K562 (cell line): ENCODE data around the gene C4orf36. TPM values are rescaled to one million over a fixed set of nuclear protein-coding genes. Genes with fewer than 3 reads are reported as not detected.

Experiments used
- ATAC-seq: fragments of 200-7000 bp; cut with Tn5 transposase; 3 replicates; pipeline ENCODE4 v1.9.1; 2020; ENCODE audit warnings: moderate library complexity
- BruUV-seq: library from RNA; stranded (reverse); fragments of 400-500 nt; replicated peaks from 2 replicates; lab custom pipeline; 2021; lab: Mats Ljungman, UMichigan
- CTCF ChIA-PET: fragments of 300-600 bp; formaldehyde crosslinking; extraction: SDS; loops from one replicate; lab custom pipeline; 2021; ENCODE audit warnings: low intra/inter-chr PET ratio; lab: Yijun Ruan, JAX
- POLR2A ChIA-PET: fragments of 300-600, 350-650 bp; sonication (Branson Sonifier 250); formaldehyde crosslinking; extraction: SDS; loops from one replicate; lab custom pipeline; 2021; ENCODE audit warnings: antibody characterized with exemption, inconsistent platforms; lab: Yijun Ruan, JAX
- DNase-seq, 4 experiments: peaks; one replicate each; pipeline versions ENCODE4 v3.0.0 to v3.0.0-alpha.2; 2011 to 2018; ENCODE audit warnings: low spot score in 3 of 4, mixed read lengths in 3 of 4; ENCODE audit errors: extremely low read depth in 1 of 4
- FAIRE-seq: peaks from 2 replicates; lab custom pipeline; 2011; peaks lifted over from hg19 to GRCh38; lab: Jason Lieb, UNC
- H2AFZ ChIP-seq: 2 replicates; pipeline ENCODE4 v1.6.0; 2011; ENCODE audit warnings: low read depth, low read length, control low read depth, inconsistent platforms
- H3K27ac ChIP-seq: fragments of 200-600 bp; 3 replicates; pipeline ENCODE4 v1.8.0; 2011; ENCODE audit warnings: low read depth, mild to moderate bottlenecking, control low read depth, inconsistent platforms, low read length, moderate library complexity, mixed read lengths; ENCODE audit errors: extremely low read depth
- H3K27me3 ChIP-seq, 2 experiments: fragments of 300-600 bp in 1 of 2; 2 replicates in 1 of 2; 3 replicates in 1 of 2; pipeline versions ENCODE4 v1.6.0 to v1.8.0; 2011; ENCODE audit warnings: inconsistent platforms in 2 of 2, low read length in 2 of 2, mild to moderate bottlenecking in 1 of 2, mixed read lengths in 1 of 2, moderate library complexity in 1 of 2; ENCODE audit not compliant: control insufficient read depth in 2 of 2, insufficient read depth in 2 of 2
- H3K36me3 ChIP-seq: fragments of 300-600 bp; 3 replicates; pipeline ENCODE4 v1.8.0; 2011; ENCODE audit warnings: mild to moderate bottlenecking, low read length, inconsistent platforms; ENCODE audit not compliant: control insufficient read depth, insufficient read depth
- H3K4me1 ChIP-seq, 2 experiments: fragments of 200-600 bp in 1 of 2; replicated peaks in 1 of 2; 2 replicates in 1 of 2; 3 replicates in 1 of 2; pipeline versions ENCODE4 v1.5.1 to v1.8.0; 2011; ENCODE audit warnings: inconsistent platforms in 2 of 2, low read length in 2 of 2, mild to moderate bottlenecking in 1 of 2, mixed read lengths in 1 of 2, moderate library complexity in 1 of 2; ENCODE audit not compliant: control insufficient read depth in 2 of 2, insufficient read depth in 2 of 2
- H3K4me2 ChIP-seq: 2 replicates; pipeline ENCODE4 v1.6.1; 2011; ENCODE audit warnings: low read length, control low read depth, inconsistent platforms, mixed read lengths; ENCODE audit not compliant: insufficient read depth
- H3K4me3 ChIP-seq: fragments of 200-600 bp; sonication (generic), shearing (Covaris generic); 2 replicates; pipeline ENCODE4 v1.5.1; 2016; ENCODE audit warnings: control low read depth, inconsistent platforms
- H3K79me2 ChIP-seq: fragments of 200-600 bp; 3 replicates; pipeline ENCODE4 v1.8.0; 2011; ENCODE audit warnings: low read length, inconsistent platforms; ENCODE audit not compliant: control insufficient read depth, insufficient read depth
- H3K9ac ChIP-seq, 2 experiments: 2 replicates each; pipeline versions ENCODE4 v1.6.0 to v1.6.1; 2011; ENCODE audit warnings: low read depth in 2 of 2, low read length in 2 of 2, control low read depth in 1 of 2, inconsistent platforms in 1 of 2, mild to moderate bottlenecking in 1 of 2, mixed read lengths in 1 of 2; ENCODE audit not compliant: insufficient read depth in 1 of 2
- H3K9me1 ChIP-seq: one replicate; pipeline ENCODE4 v1.6.0; 2011; ENCODE audit warnings: inconsistent platforms, mild to moderate bottlenecking, low read length, moderate library complexity; ENCODE audit not compliant: control insufficient read depth, insufficient read depth
- H3K9me3 ChIP-seq: replicated peaks from 2 replicates; pipeline ENCODE4 v1.5.1; 2011; ENCODE audit warnings: low read depth, low read length, inconsistent platforms; ENCODE audit not compliant: control insufficient read depth, insufficient read depth
- H4K20me1 ChIP-seq: replicated peaks from 2 replicates; pipeline ENCODE4 v1.6.1; 2011; ENCODE audit warnings: low read length, inconsistent platforms, mixed read lengths; ENCODE audit not compliant: control insufficient read depth, insufficient read depth
- BACH1 ChIP-seq: fragments of 200-800 bp; sonication (Bioruptor generic); IDR thresholded peaks from 2 replicates; pipeline ENCODE4 v1.6.1; 2016; ENCODE audit warnings: missing genetic modification characterization, missing compliant biosample characterization
- BHLHE40 ChIP-seq: IDR thresholded peaks from 2 replicates; pipeline ENCODE4 v1.6.1; 2011; ENCODE audit warnings: low read length, improper control_type of control experiment
- BMI1 ChIP-seq: fragments of 150-350 bp; IDR thresholded peaks from 2 replicates; pipeline ENCODE4 v1.6.1; 2014; ENCODE audit warnings: low read length
- DACH1 ChIP-seq: fragments of 450-650 bp; IDR thresholded peaks from 2 replicates; pipeline ENCODE4 v1.6.1; 2018; ENCODE audit not compliant: partially characterized antibody
- ETS2 ChIP-seq: IDR thresholded peaks from 2 replicates; pipeline ENCODE4 v1.6.1; 2016; ENCODE audit warnings: borderline replicate concordance, missing genetic modification characterization, mild to moderate bottlenecking, moderate library complexity, missing compliant biosample characterization; ENCODE audit not compliant: poor library complexity, severe bottlenecking
- FOSL1 ChIP-seq: fragments of 200-800 bp; sonication (Bioruptor generic); conservative IDR thresholded peaks from 2 replicates; pipeline ENCODE4 v1.6.1; 2016; ENCODE audit warnings: missing genetic modification characterization, missing compliant biosample characterization
- GTF2F1 ChIP-seq: IDR thresholded peaks from 2 replicates; pipeline ENCODE4 v1.6.1; 2011; ENCODE audit warnings: low read depth, low read length, improper control_type of control experiment
- HDAC3 ChIP-seq: fragments of 450-650 bp; IDR thresholded peaks from 2 replicates; pipeline ENCODE4 v1.6.1; 2018; ENCODE audit warnings: borderline replicate concordance, mild to moderate bottlenecking, moderate library complexity; ENCODE audit not compliant: partially characterized antibody
- KAT7 ChIP-seq: sonication (generic); formaldehyde crosslinking; IDR thresholded peaks from 2 replicates; pipeline ENCODE4 v1.8.0; 2022; ENCODE audit warnings: missing genetic modification reagents, mild to moderate bottlenecking, borderline replicate concordance
- NR2C2 ChIP-seq, 2 experiments: fragments of 200-800 bp in 1 of 2; sonication (Bioruptor generic) in 1 of 2; sonication (generic) in 1 of 2; formaldehyde crosslinking in 1 of 2; IDR thresholded peaks; 2 replicates each; pipeline versions ENCODE4 v1.6.1 to v1.8.0; 2016 to 2022; ENCODE audit warnings: mild to moderate bottlenecking in 1 of 2, missing compliant biosample characterization in 1 of 2, missing genetic modification characterization in 1 of 2, missing genetic modification reagents in 1 of 2
- SREBF2 ChIP-seq: sonication (generic); formaldehyde crosslinking; IDR thresholded peaks from 2 replicates; pipeline ENCODE4 v1.4.0; 2020; ENCODE audit warnings: mild to moderate bottlenecking, missing genetic modification reagents
- ZFP30 ChIP-seq: fragments of 250-450 bp; sonication (Bioruptor Pico); IDR thresholded peaks from 2 replicates; pipeline ENCODE4 v1.8.0; 2022; ENCODE audit warnings: moderate library complexity, mild to moderate bottlenecking, inconsistent platforms, borderline replicate concordance
- ZNF282 ChIP-seq: sonication (generic); formaldehyde crosslinking; IDR thresholded peaks from 2 replicates; pipeline ENCODE4 v1.8.1; 2023; ENCODE audit warnings: missing genetic modification reagents
- ZNF431 ChIP-seq: sonication (generic); formaldehyde crosslinking; IDR thresholded peaks from 2 replicates; pipeline ENCODE4 v1.8.0; 2022; ENCODE audit warnings: mild to moderate bottlenecking, missing genetic modification reagents
- ZNF57 ChIP-seq: fragments of 450-650 bp; formaldehyde crosslinking; IDR thresholded peaks from 2 replicates; pipeline ENCODE4 v1.4.0; 2020; ENCODE audit warnings: mild to moderate bottlenecking, moderate library complexity
- WGBS: fragments of 100-300 bp; shearing (Covaris generic); methylation state at CpG from one replicate; pipeline ENCODE4 v1.1.6; 2016; ENCODE audit warnings: low coverage, mixed read lengths; ENCODE audit not compliant: insufficient coverage; ENCODE audit errors: missing lambda C conversion rate; 5-methylcytosine and 5-hydroxymethylcytosine counted together
- in situ Hi-C: fragments of 300-500 bp; cut with MboI; formaldehyde crosslinking; loops from 4 replicates; pipeline ENCODE4 v1.15.0; 2018; ENCODE audit warnings: inconsistent platforms, mixed read lengths
- intact Hi-C: fragments of 100-400 bp; cut with micrococcal nuclease; formaldehyde crosslinking; loops from 2 replicates; pipeline ENCODE4 v1.14.2; 2022
- polyA plus RNA-seq, 8 experiments: library from polyadenylated mRNA; depleted of rRNA in 4 of 8; stranded (reverse) in 5 of 8; unstranded in 3 of 8; fragments of >200 nt; fragmentation: Nextera tagmentation in 2 of 8; fragmentation: Illumina TruSeq in 1 of 8; extraction: Ambion mirVana in 2 of 8; extraction: Trizol in 1 of 8; gene quantifications; 2 replicates each; pipeline versions ENCODE4 v1.2.1 to v1.2.3, GENCODE V29; 2011 to 2014; ENCODE audit warnings: inconsistent platforms in 1 of 8, missing spikeins in 1 of 8
- total RNA-seq, 7 experiments: library from RNA; depleted of rRNA in 6 of 7; stranded (reverse); fragments of >200 nt in 6 of 7; fragmentation: Illumina TruSeq in 2 of 7; extraction: Trizol in 2 of 7; gene quantifications; 2 replicates each; pipeline versions ENCODE4 v1.2.1 to v1.2.3, GENCODE V29; 2011 to 2021; ENCODE audit warnings: low replicate concordance in 1 of 7
- TF ChIP-seq, protein P1 (sequence below): fragments of 250-450 bp; sonication (Bioruptor Pico); IDR thresholded peaks from 2 replicates; pipeline ENCODE4 v1.5.0; 2021

Gene C4orf36
- total and polyA plus RNA-seq, 9 of the 15 experiments (the other 6 are each of a cell fraction or from before 2014, with no cell fraction given), result 0.14 to 0.45 (median 0.20) TPM; not detected in 5

DNA sequence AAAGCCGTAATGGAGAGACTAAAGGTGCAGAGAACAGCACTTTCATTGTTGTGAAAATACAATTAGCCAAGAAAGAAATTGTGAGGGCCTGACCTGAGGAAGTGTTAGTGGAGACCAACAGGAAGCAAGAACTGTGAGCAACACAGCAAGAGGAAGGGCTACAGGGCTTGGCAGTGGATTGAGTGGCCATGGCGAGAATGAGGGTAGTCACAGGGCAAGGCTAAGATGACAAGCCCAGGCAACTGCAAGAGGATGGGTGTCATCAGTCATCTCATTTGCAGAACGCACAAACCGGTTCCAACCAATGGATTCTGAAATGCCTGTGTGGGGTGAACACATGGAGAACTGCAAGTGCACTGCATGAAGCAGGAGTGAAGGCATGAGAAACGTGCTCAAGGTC lies 46.6 kb downstream of the C4orf36 start:
- H3K4me1 ChIP-seq, result no peaks in the 10 kb centered on the region
- no peak overlapping the region for H2AFZ ChIP-seq
- no peak overlapping the region for H3K4me2 ChIP-seq
- H3K9me1 ChIP-seq, result peaks cover 3% of the 10 kb centered on the region
- no TSS peak for BruUV-seq
- FAIRE-seq (no peak), ATAC-seq (no peak), DNase-seq (no peak)
- no peak overlapping the region for H3K9ac ChIP-seq
- intact Hi-C loops (no loop called here), in situ Hi-C loops (no loop called here)
- H3K9me3 ChIP-seq, result no peaks in the 10 kb centered on the region
- ChIA-PET POLR2A (no interaction called here), CTCF (no interaction called here)
- no peak overlapping the region for H3K4me3 ChIP-seq
- WGBS, result 0% methylated on average over 5 of the region's 5 CpGs
- H4K20me1 ChIP-seq, result no peaks in the 10 kb centered on the region
- H3K36me3 ChIP-seq, result no peaks in the 10 kb centered on the region
- no peak overlapping the region for H3K27ac ChIP-seq
- no peaks in the 10 kb centered on the region for H3K79me2 ChIP-seq
- no peak for TF ChIP-seq ETS2 (tag)
- TF ChIP-seq NR2C2 (CRISPR knock-in tag; IDR thresholded peaks at IDR 0.05), result no peak
- no peak for TF ChIP-seq NR2C2 (tag; IDR thresholded peaks at IDR 0.05)
- H3K27me3 ChIP-seq, result peaks cover 8 to 15% of the 10 kb centered on the region in 2 experiments; a peak in 4 of 5 replicates

GRCh38 chr4:86841309-86841708 lies 50.9 kb downstream of the C4orf36 start:
- Histone ChIP-seq H3K36me3 (no peaks in the 10 kb centered on the region), H4K20me1 (no peaks in the 10 kb centered on the region), H3K79me2 (no peaks in the 10 kb centered on the region), H3K4me1 (no peaks in the 10 kb centered on the region), H3K9me3 (no peaks in the 10 kb centered on the region), H3K4me2 (no peak overlapping the region), H3K9me1 (no peaks in the 10 kb centered on the region), H3K27me3 (peaks cover 3 to 5% of the 10 kb centered on the region in 2 experiments; a peak in 3 of 5 replicates), H3K4me3 (no peak overlapping the region), H3K27ac (no peak overlapping the region), H3K9ac (no peak overlapping the region), H2AFZ (no peak overlapping the region)
- 0% methylated on average over 1 of the region's 1 CpG for WGBS
- no peak for DNase-seq
- FAIRE-seq, result no peak
- in situ Hi-C loops, result no loop called here
- no peak for TF ChIP-seq SREBF2 (CRISPR knock-in tag)
- TF ChIP-seq HDAC3, result no peak
- TF ChIP-seq KAT7, result no peak
- TF ChIP-seq, protein P1, sequence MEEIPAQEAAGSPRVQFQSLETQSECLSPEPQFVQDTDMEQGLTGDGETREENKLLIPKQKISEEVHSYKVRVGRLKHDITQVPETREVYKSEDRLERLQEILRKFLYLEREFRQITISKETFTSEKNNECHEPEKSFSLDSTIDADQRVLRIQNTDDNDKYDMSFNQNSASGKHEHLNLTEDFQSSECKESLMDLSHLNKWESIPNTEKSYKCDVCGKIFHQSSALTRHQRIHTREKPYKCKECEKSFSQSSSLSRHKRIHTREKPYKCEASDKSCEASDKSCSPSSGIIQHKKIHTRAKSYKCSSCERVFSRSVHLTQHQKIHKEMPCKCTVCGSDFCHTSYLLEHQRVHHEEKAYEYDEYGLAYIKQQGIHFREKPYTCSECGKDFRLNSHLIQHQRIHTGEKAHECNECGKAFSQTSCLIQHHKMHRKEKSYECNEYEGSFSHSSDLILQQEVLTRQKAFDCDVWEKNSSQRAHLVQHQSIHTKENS (CRISPR knock-in tag), result no peak
- TF ChIP-seq BMI1, result no peak
- TF ChIP-seq ZNF282 (CRISPR knock-in tag), result no peak
- TF ChIP-seq ZNF57 (CRISPR knock-in tag), result no peak
- no peak for TF ChIP-seq FOSL1
- TF ChIP-seq GTF2F1, result no peak
- no peak for TF ChIP-seq BHLHE40
- TF ChIP-seq ZNF431 (CRISPR knock-in tag), result no peak
- no peak for TF ChIP-seq DACH1
- TF ChIP-seq BACH1 (tag), result no peak
- TF ChIP-seq ZFP30, result no peak
- ChIA-PET POLR2A (no interaction called here), CTCF (no interaction called here)
- intact Hi-C loops, result no loop called here
- no TSS peak for BruUV-seq
- ATAC-seq, result no peak
